EL (cell line): ENCODE measurements around the gene XPNPEP2.
"Not testable (repeated sequence)": the region's sequence is repeated elsewhere in the genome, so short reads cannot be mapped to it uniquely, and the experiment has no call there.

Experiments
- DNase-seq: peaks from one replicate; pipeline ENCODE4 v3.0.0-alpha.2; 2016

The XPNPEP2 gene

DNA sequence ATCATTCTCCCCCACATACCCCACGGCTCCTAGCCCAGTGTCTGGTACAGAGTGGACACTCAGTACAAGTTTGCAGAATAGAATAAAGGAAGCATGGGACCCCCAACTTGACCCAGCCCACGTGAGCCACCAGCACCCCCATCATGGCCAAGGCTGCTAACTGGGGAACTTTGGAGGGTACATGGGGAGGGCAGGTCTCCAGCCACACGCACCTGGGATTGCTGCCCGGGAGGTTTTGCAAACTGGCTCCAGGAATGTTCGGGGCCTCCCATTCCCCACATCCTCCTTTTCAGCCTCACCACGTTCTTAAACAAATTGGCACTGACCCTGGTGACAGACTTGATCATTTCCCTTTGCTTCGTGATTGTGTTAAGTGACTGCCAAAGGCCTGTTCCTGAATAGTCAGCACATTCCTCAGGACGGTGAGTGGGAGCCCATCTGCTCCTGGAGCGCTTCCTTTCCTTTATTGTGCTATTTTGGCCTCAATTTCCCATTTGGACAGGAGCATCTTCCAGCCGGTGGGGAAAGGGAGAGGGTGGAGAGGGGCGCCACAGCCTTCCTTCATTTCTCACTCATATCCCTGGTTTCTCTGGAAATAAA lies 18.7 kb upstream of the XPNPEP2 start:
- no peak for DNase-seq

DNA sequence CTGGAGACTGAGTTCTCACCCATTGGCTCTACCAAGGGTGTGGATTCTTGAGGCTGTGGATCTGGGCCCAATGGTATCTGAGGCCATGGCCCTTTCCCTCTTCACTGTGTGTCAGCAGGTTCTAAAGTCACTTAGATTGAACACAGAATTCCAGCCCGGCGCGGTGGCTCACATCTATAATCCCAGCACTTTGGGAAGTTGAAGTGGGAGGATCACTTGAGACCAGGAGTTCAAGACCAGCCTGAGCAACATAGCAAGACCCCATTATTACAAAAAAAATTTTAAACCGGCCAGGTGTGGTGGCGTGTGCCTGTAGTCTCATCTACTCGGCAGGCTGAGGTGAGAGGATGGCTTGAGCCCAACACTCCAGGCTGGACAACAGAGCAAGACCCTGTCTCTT lies 18.0 kb upstream of the XPNPEP2 start:
- DNase-seq, result no peak

DNA sequence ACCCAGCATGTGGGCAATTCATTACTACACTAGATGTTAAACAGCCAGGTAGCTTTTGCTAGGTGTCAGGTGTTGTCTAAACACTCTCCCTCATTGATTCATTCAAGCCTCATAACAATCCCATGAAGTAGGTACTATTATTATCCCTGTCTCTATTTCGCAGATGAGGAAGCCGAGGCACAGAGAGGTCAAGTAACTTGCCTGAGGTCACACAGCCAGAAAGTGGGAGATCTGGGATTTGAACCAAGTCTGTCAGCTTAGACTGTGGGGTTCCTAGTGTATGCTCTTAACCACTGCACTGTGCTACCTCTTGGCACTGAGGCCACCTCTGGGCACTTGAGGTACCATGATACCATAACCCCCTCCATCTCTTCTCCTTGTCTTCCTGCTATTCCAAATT lies 17.4 kb upstream of the XPNPEP2 start:
- DNase-seq, result no peak

DNA sequence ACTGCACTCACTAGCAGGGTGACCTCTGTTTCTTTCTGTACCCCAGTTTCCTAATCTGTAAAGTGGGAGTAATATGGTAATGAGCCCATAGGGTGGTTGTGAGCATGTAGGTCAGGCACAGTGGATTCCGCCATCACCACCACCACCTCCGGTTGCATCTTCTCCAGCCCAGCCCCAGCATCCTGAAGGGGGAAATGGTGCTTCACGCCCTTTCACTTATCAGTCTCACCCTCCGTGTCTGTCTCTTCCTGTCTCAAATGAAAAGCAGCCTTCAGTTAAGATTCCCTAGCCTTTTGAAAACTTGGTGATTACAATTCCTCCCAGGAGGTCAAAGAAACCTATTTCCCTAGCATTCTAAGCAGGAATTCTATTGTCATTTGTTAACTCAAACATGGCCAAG lies 16.9 kb upstream of the XPNPEP2 start:
- DNase-seq, result no peak

DNA sequence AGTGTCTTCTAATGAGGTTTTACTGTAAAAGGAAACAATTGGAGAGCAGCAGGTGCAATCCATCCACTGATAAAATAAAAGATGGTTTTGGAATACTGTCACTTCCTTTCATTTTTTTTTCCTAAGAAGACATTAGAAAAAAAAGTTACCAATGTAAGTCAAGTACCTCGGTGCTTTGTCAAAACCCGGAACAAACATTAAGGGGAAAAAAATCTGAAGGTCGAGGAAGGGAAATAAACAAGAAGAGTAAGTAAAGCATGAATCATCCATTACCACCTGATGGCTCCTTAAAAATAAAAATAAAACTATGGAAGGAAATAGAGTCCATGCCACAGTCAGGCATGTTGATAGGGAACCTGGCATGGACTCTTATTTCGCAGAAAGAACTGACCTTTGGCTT lies 15.3 kb upstream of the XPNPEP2 start:
- DNase-seq, result no peak

DNA sequence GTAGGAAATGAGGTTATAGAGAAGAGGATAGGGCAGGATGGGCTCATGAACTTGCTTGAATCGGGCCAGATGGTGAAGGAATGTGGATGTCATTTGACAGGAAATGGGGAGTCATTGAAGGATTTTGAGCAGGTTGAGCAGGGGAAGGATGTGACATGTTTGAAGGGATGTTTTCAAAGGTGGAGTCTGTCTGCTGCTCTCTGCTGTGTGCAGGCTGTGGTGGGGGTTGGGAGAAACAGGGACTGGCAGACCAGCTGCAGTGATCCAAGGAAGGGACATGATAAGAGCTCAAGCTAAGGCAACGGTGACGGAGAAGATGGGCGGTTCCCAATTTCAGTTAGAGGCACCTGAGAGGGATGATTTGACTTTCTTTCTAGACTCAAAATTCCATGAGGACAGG lies 14.0 kb upstream of the XPNPEP2 start:
- DNase-seq, result no peak

DNA sequence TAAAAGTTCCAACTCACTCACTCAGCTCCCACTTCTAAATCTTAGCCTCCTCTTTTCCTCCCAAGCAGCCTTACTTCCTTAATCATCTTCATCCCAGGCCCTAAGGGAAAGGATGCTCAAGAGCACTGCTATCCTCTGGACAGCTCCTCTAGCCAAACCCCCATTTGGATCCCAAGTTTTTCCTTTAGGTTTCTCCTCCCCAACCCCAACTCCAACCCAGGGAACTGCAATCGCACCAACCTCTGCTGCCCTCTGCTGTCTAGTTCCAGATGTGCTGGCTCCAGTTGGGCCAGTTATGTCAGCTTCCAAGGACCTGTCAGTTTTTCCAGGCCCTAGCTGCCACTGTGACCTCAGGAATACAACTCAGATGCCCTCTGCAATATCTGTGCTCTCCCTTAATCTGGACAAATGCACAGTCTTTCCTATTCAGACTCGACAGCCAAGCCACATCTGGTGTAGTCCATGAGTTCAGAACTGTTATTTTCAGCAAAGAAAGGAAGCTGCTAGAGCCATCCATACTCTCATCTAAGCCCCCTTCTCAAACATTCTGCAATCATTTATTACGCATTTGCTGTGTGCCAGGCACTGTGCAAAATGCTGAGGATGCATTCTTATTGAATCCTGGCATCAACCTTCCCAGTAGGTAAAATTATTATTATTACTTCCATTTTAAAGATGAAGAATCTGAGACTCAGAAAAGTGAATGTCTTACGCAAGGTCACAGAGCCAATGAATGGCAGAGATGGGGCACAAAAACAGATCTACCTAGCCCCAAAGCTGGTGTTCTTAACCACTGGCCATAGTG lies 12.3 kb upstream of the XPNPEP2 start:
- peak; percentile 53 for DNase-seq

DNA sequence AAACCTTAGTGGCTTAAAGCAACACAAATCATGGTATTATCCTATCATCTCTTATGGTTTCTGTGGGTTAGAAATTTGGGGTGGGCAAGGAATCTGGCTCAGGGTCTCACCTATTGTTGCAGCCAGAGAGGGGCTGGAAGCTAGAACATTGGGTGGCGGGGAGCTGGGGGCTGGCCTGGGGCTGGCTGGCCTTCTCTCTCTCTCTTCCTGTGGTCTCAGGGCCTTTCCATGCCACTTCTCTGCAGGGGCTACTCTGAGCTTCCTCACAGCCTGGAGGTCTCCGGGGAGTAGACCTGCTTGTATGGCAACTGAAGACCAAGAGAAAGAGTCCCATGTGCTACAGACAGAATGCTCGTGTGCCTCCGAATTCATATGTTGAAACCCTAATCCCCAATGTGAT lies 10.7 kb upstream of the XPNPEP2 start:
- DNase-seq, result no peak

DNA sequence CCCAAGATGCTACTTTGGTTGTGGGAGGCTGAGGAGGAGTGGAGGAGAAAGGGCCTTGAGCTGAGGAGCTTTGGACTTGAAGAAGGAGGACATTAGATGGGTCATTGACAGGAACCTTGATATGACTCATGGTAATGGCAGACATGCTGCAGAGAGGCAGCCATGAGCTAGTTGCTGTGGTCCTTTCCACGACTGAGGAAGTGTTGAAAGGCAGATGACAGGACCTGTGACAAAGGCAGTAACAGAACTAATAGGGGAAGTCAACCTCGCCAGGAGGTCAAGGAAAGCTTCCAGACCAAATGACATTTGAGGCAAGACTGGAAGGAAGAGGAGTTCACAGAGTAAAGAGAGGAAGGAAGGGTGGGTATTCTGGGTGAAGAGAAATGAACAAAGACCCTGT lies 7.6 kb upstream of the XPNPEP2 start:
- DNase-seq, result no peak

DNA sequence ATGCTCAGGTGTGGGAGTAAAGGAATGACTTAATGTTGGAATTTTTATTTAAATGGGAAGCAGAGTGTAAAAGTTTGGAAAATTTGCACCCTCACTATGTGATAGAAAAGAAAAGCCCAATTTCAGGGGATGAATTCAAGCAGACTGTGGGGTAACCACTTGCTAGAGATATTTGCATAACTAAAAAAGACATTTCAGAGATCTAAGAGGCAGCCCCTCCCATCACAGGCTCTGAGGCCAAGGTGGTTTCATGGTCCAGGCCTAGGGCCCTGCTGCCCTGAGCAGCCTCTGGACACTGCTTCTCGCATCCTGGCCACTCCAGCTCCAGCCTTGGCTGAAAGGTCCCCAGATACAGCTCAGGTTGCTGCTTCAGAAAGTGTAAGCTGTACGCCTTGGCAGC lies 5.9 kb upstream of the XPNPEP2 start:
- no peak for DNase-seq

DNA sequence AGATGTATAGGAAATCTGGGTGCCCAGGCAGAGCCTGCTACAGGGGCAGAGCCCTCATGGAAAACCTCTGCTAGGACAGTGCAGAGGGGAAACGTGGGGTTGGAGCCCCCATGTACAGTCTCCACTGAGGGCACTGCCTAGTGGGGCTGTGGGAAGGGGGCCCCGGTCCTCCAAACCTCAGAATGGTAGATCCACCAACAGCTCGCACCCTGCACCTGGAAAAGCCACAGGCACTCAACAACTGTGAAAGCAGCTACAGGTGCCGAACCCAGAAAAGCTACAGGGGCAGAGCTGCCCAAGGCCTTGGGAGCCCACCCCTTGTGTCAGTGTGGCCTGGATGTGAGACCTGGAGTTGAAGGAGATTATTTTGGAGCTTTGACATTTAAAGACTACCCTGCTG lies 5.4 kb upstream of the XPNPEP2 start:
- DNase-seq, result no peak

DNA sequence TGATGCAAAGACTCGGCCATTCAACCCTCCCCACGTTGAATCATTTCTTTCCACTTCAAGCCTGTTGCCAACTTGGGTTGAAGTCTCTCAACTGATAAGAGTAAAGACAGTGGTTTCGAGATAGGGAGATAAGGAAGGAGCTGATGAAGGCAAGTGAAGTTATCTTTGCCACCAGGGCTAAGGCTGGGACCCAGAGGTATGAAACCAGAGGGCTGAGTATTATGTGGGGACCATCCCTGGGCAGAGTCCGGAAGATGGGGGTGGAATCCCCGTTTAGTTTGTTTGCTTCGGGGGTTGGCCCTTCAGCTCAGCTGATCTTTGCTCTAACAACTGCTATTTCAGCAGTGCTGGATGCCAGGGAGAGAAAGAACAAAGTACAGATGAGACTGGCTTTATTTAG lies 2.3 kb upstream of the XPNPEP2 start:
- DNase-seq, result no peak

DNA sequence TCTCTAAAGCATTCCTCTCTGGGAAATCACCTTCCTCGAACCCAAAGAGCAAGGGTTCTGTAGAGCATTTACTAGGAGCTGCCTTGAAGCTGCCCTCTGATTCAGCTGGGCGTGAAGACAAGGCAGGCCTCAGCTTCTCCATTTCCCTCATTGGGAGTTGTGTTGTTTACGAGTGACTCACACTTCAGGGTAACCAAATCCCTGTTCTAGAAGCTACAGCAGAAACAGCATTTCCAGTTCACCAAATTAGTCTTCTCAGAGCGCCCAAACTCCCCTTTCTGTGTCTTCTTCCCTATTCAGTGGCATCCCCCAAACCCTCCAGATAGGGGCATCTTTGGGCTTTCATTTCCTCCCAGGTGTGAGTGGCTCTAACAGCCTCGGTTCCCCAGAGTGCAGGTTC lies 863 bp upstream of the XPNPEP2 start:
- DNase-seq, result peak; percentile 22

DNA sequence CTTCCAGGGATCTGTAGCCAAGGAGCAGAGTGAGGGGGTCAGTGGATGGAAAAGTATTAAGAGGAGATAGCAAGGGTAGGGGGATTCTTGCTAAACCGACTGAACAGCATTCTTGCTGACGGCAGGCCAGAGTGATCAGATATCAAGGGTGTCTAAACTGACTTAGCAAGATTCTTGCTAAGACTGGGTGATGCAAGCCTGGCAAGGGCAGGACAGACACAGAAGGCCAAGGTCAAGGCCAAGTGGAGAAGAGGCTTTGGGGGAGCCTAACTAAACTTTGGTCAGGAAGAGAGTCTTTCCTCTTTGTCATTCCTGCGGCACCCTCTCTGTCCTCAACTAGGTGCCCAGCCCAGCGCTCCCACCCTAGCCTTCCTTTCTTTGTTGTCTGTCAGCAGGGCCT lies 799 bp downstream of the XPNPEP2 start:
- DNase-seq, result no peak

DNA sequence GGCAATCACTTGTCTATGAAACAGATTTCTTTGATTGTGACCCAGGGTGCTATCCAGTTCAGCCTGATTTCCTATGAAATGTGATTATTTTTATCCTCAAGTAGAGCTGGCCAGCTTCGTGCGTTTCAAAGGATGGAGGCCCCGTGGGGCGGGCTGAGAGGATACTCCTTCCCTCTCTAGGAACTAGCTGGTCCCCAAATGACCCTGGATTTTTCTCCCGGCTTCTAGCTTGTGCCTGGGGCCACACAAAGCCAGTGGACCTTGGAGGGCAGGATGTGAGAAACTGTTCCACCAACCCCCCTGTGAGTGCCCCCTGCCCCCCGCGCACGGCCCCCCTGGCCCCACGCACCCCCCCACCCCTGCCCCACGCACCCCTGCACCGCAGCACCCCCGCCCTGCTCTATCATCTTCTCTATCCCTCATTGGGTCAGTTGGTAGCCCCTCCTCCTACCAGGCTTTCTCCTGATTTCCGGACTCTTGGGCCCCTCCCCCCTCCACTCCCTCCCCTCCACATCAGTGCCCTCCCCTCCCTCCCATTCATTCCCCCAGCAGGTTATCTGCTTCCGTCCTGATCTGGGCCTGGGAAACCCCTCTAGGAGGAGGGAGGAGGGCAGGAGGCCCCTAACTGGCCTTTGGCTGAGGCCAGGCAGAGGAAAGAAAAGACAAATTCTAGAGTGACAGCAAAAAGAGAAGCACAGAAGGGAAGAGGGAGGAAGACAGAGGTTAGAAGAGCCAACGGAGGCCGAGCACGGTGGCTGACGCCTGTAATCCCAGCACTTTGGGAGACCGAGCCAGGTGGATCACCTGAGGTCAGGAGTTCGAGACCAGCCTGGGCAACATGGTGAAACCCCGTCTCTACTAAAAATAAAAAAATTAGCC lies 3.3 kb downstream of the XPNPEP2 start:
- DNase-seq, result no peak

DNA sequence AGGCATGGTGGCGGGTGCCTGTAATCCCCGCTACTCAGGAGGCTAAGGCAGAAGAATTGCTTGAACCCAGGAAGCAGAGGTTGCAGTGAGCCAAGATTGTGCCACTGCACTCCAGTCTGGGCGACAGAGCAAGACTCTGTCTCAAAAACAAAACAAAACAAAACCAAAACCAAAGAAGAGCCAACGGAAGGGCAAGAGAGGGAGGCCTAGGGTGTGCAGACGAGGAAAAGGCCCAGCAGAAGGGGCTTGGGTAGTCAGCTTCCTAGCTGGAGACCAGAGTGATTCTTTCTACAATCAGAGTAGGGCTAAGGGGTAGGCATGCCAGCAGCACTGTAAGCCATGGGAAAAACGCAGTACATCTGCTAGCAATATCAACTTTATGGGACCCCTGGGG lies 4.0 kb downstream of the XPNPEP2 start:
- DNase-seq, result not testable (repeated sequence)

DNA sequence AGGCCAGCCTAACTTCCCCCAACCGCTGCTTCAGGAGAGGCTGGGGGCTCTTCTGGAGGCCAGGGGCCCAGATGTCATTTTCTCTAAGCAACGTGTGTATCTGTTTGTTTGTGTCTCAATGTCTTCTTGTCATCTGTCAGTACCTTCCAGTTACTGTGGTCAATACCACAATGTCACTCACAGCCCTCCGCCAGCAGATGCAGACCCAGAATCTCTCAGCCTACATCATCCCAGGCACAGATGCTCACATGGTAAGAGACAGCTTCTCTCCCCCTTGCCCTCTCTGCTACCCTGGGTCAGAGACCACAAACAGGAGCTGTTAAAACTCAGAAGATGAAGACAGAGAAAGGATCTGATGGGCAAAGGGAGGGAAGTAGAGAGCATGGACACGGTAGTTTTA lies 5.0 kb downstream of the XPNPEP2 start:
- DNase-seq, result no peak

DNA sequence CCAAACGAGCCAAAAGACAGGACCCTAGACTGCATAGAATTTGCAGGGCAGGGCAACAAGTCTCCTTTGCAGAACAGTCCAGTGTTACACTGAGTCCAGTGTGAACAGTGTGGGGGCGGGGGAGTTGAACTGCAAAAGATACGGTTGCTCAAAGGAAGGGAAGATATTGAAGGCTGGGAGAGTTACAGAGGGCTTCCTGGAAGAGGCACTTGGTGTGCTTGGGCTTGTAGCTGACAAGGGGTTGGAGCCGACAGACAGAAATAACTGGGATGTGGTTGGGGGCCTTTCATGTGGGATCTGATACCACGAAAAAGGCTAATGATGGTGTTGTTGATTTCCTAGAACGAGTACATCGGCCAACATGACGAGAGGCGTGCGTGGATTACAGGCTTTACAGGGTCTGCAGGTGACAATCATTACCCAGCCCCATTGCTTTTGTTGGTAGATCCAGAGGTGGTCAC lies 6.1 kb downstream of the XPNPEP2 start:
- no peak for DNase-seq

DNA sequence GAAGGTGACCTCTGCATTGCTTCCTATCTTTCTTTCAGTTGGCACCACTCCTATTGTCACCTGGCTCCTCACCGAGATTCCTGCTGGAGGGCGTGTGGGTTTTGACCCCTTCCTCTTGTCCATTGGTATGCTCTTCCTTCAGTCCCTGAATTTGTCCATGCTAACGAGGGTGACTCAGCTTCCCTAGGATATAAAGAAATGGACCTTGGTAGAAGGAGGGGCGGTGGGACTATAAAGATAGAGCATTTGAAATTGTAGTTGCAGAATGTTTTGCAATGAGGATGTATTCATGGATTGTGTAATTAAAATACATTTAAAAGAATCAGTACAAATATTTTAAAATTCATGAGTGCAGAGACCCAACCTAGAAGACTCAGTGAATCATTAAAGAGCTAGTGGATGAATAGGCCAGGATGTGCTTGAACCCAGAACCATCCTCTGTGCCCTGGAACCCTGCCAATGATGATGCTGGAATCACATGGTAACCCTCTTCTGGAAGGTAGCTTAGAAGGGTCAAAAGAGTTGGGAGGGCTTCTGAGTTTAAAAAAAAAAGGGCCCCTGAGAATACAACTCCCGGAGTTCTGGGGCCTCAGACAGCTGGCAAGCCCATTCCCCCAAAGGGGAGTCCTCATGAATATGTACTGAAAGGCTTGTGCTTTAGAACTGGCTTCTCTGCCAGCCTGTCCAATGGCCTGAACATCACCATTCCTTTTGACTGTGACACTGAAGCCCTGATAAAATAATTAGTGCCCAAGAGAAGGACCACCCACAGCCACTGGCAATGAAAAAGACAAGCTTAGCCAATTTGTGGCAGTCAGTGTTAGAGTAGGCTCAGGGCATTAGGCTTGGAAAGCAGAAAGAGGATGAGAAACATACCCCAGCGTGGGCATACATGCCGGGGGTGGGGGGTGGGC lies 8.0 kb downstream of the XPNPEP2 start:
- DNase-seq, result no peak

DNA sequence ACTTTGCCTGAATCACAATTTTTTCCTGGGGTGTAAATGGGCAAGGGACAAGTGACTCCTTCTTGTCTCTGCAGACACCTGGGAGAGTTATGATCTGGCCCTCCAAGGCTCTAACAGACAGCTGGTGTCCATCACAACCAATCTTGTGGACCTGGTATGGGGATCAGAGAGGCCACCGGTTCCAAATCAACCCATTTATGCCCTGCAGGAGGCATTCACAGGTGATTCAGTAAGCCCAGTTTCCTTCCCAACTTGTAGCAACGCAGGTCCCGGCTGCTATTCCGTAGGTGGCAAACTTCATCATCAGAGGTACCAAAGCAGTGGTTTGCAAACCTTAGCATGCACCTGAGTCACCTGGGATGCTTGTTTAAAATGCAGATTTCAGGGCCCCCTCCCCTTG lies 8.8 kb downstream of the XPNPEP2 start:
- no peak for DNase-seq

DNA sequence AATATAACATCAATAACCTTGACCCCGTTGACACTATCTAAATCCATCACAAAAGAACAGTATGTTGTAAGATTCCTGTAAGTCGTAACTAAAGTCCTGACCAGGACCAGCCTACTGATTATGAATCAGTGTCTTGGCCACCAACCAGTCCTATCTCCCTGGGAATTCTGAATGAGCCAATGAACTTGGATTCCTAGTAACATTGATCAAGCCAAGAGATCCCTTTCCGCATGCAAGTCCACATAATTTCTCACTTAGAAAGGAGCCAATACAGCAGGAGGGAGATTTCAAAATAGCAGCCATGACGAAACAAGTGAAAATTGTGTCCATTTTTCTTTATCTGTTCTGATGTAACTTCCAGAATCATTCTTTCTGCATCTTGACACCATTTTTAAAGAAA lies 9.5 kb downstream of the XPNPEP2 start:
- no peak for DNase-seq

DNA sequence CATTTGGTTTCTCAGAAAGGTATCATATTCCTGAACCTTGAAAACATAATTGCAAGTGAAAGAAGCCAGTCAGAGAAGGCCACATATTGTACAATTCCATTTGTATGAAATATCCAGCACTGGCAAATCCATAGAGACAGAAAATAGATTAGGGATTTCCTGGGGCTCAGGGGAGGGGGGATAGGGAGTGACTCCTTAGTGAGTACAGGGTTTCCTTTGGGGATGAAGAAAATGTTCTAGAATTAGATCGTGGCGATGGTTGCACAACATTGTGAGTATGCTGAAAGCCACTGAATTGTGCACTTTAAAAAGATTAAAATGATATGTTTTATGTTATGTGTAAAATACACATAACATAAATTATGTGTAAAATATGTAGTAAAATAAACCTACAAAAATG lies 10.3 kb downstream of the XPNPEP2 start:
- DNase-seq, result no peak

DNA sequence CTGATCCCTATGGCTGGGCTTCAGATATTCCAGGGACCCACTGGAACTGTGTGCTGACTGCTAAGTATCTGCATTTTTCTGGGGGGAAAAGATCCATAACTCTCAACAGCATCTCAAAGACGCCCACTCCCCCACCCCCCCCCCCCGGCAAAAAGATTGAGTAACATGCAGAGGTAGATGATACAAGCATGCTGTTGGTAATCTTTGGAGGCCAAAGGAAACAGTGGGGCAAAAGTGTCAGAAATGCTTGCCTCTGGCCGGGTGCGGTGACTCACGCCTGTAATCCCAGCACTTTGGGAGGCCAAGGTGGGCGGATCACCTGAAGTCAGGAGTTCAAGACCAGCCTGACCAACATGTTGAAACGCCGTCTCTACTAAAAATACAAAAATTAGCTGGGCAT lies 12.2 kb downstream of the XPNPEP2 start:
- no peak for DNase-seq
